Skeletal muscle tissue (tissue), 4 donors: ENCODE measurements around the gene PDS5B. TPM values are rescaled to one million over a fixed set of nuclear protein-coding genes. Genes with fewer than 3 reads are reported as not detected.
"Not testable (repeated sequence)": the region's sequence is repeated elsewhere in the genome, so short reads cannot be mapped to it uniquely, and the experiment has no call there.

Experiments used
- H3K27ac ChIP-seq: one replicate; pipeline ENCODE4 v1.7.0; 2013; ENCODE audit warnings: mild to moderate bottlenecking, low read depth, low read length, inconsistent platforms
- H3K27me3 ChIP-seq, 3 donors: one replicate each; pipeline ENCODE4 v1.7.0; 2013; ENCODE audit warnings: low read length in 3 of 3; ENCODE audit not compliant: control insufficient read depth in 3 of 3, insufficient read depth in 3 of 3
- H3K36me3 ChIP-seq, 3 donors: one replicate each; pipeline ENCODE4 v1.7.0; 2013; ENCODE audit warnings: low read length in 3 of 3; ENCODE audit not compliant: control insufficient read depth in 3 of 3, insufficient read depth in 3 of 3
- H3K4me1 ChIP-seq, 3 donors: one replicate each; pipeline ENCODE4 v1.7.0; 2013; ENCODE audit warnings: low read length in 3 of 3, mild to moderate bottlenecking in 3 of 3; ENCODE audit not compliant: control insufficient read depth in 3 of 3, insufficient read depth in 3 of 3
- H3K4me3 ChIP-seq, 3 donors: one replicate each; pipeline ENCODE4 v1.7.0; 2013; ENCODE audit warnings: low read length in 3 of 3
- H3K9ac ChIP-seq, 3 donors: one replicate each; pipeline ENCODE4 v1.7.0; 2013; ENCODE audit warnings: low read length in 3 of 3, mild to moderate bottlenecking in 3 of 3, moderate library complexity in 2 of 3, low read depth in 1 of 3
- H3K9me3 ChIP-seq, 3 donors: one replicate each; pipeline ENCODE4 v1.7.0; 2013; ENCODE audit warnings: low read length in 3 of 3; ENCODE audit not compliant: control insufficient read depth in 3 of 3
- total RNA-seq: library from RNA; depleted of rRNA; stranded (reverse); fragments of >200 nt; gene quantifications from one replicate; pipeline ENCODE4 v1.2.3, GENCODE V29; 2014
- donor health status: Osteomylitis.

PDS5B gene
- total RNA-seq, 1 donor from 2014 or later, result 58.5 TPM

GRCh38 chr13:32716201-32716600 is 129.9 kb downstream of the PDS5B start:
- H3K9ac ChIP-seq, H3K9me3 ChIP-seq, H3K4me3 ChIP-seq, H3K27ac ChIP-seq, H3K27me3 ChIP-seq, H3K4me1 ChIP-seq: not testable (repeated sequence)
- peaks cover 4 to 10% (median 10%) of the 10 kb centered on the region in 3 donors for H3K36me3 ChIP-seq

- Histone ChIP-seq H3K27me3 (no peaks in the 10 kb centered on the region), H3K36me3 (no peaks in the 10 kb centered on the region), H3K9me3 (no peaks in the 10 kb centered on the region), H3K4me1 (no peaks in the 10 kb centered on the region), H3K27ac (no peak overlapping the region), H3K9ac (no peak overlapping the region), H3K4me3 (no peak overlapping the region)
These were observed 133.8 kb downstream of the PDS5B start for GRCh38 chr13:32720026-32720425.

- H3K36me3 ChIP-seq, H3K9ac ChIP-seq, H3K27ac ChIP-seq, H3K9me3 ChIP-seq, H3K4me1 ChIP-seq, H3K27me3 ChIP-seq, H3K4me3 ChIP-seq: not testable (repeated sequence)
These were observed 135.1 kb downstream of the PDS5B start for GRCh38 chr13:32721131-32722034.

- no peaks in the 10 kb centered on the region for H3K9me3 ChIP-seq
- H3K9ac ChIP-seq, result no peak overlapping the region
- peaks cover 0 to 4% (median 4%) of the 10 kb centered on the region in 3 donors for H3K4me1 ChIP-seq
- no peak overlapping the region for H3K27ac ChIP-seq
- H3K4me3 ChIP-seq, result no peak overlapping the region
- H3K36me3 ChIP-seq, result no peaks in the 10 kb centered on the region
- H3K27me3 ChIP-seq, result no peaks in the 10 kb centered on the region
These were observed 136.1 kb downstream of the PDS5B start for GRCh38 chr13:32722340-32722739.

GRCh38 chr13:32723987-32724386 is 137.7 kb downstream of the PDS5B start:
- Histone ChIP-seq H3K9ac (no peak overlapping the region), H3K36me3 (no peaks in the 10 kb centered on the region), H3K27me3 (no peaks in the 10 kb centered on the region), H3K27ac (no peak overlapping the region), H3K4me3 (no peak overlapping the region), H3K9me3 (no peaks in the 10 kb centered on the region), H3K4me1 (peaks cover 4 to 6% (median 4%) of the 10 kb centered on the region in 3 donors)

GRCh38 chr13:32726374-32727037 is 140.3 kb downstream of the PDS5B start:
- no peak overlapping the region for H3K27ac ChIP-seq
- peaks cover 4 to 7% (median 6%) of the 10 kb centered on the region in 3 donors for H3K4me1 ChIP-seq
- H3K36me3 ChIP-seq, result no peaks in the 10 kb centered on the region
- H3K4me3 ChIP-seq, result peak overlapping the region in 1 of 3 donors; percentile 8
- H3K9ac ChIP-seq, result peak overlapping the region in 1 of 3 donors; percentile 70
- no peaks in the 10 kb centered on the region for H3K9me3 ChIP-seq
- no peaks in the 10 kb centered on the region for H3K27me3 ChIP-seq

GRCh38 chr13:32728327-32728726 is 142.1 kb downstream of the PDS5B start:
- H3K4me1 ChIP-seq, result peaks cover 4 to 12% (median 6%) of the 10 kb centered on the region in 3 donors
- no peaks in the 10 kb centered on the region for H3K36me3 ChIP-seq
- no peak overlapping the region for H3K27ac ChIP-seq
- H3K9ac ChIP-seq, result no peak overlapping the region
- no peaks in the 10 kb centered on the region for H3K9me3 ChIP-seq
- H3K4me3 ChIP-seq, result no peak overlapping the region
- no peaks in the 10 kb centered on the region for H3K27me3 ChIP-seq

- not testable (repeated sequence) for H3K4me3 ChIP-seq, H3K27me3 ChIP-seq, H3K36me3 ChIP-seq, H3K9ac ChIP-seq, H3K27ac ChIP-seq, H3K9me3 ChIP-seq
- peaks cover 4 to 12% (median 6%) of the 10 kb centered on the region in 3 donors for H3K4me1 ChIP-seq
These were observed 142.8 kb downstream of the PDS5B start for GRCh38 chr13:32729097-32729496.

GRCh38 chr13:32731074-32731473 is 144.8 kb downstream of the PDS5B start:
- H3K27ac ChIP-seq, result no peak overlapping the region
- H3K4me3 ChIP-seq, result no peak overlapping the region
- H3K36me3 ChIP-seq, result no peaks in the 10 kb centered on the region
- peaks cover 3 to 12% (median 6%) of the 10 kb centered on the region in 3 donors for H3K4me1 ChIP-seq
- H3K27me3 ChIP-seq, result no peaks in the 10 kb centered on the region
- no peaks in the 10 kb centered on the region for H3K9me3 ChIP-seq
- H3K9ac ChIP-seq, result no peak overlapping the region

- H3K9ac ChIP-seq, result no peak overlapping the region
- H3K27ac ChIP-seq, result no peak overlapping the region
- H3K4me3 ChIP-seq, result no peak overlapping the region
- H3K36me3 ChIP-seq, result no peaks in the 10 kb centered on the region
- peaks cover 0 to 10% (median 6%) of the 10 kb centered on the region in 3 donors for H3K4me1 ChIP-seq
- H3K9me3 ChIP-seq, result no peaks in the 10 kb centered on the region
- no peaks in the 10 kb centered on the region for H3K27me3 ChIP-seq
These were observed 145.3 kb downstream of the PDS5B start for GRCh38 chr13:32731576-32731975.
